ENCODE results near the gene PPP2R1B.
"Not testable (repeated sequence)": the region's sequence is repeated elsewhere in the genome, so short reads cannot be mapped to it uniquely, and the experiment has no call there.

PPP2R1B gene

GRCh38 chr11:111782109-111782741, 16.0 kb upstream of the PPP2R1B start:
- H3K4me3 ChIP-seq (ENCODE audit: low read length) = no peak overlapping the region
- 94% methylated on average over 5 of the region's 5 CpGs for WGBS
- H3K4me1 ChIP-seq (ENCODE audit: insufficient read depth, low read length) = no peaks in the 10 kb centered on the region
- H3K36me3 ChIP-seq (ENCODE audit: insufficient read depth, low read length) = peaks cover 11% of the 10 kb centered on the region
- H3K27ac ChIP-seq (ENCODE audit: low read depth, low read length) = no peak overlapping the region
- no peaks in the 10 kb centered on the region for H3K27me3 ChIP-seq (ENCODE audit: insufficient read depth, low read length)
- no peaks in the 10 kb centered on the region for H3K9me3 ChIP-seq (ENCODE audit: insufficient read depth, low read depth, low read length)
- no peak overlapping the region for H3K9ac ChIP-seq (ENCODE audit: low read depth, low read length)

- 96% methylated on average over 6 of the region's 6 CpGs for WGBS
These were observed 12.9 kb upstream of the PPP2R1B start for GRCh38 chr11:111779118-111779517.

GRCh38 chr11:111778047-111778558, 11.9 kb upstream of the PPP2R1B start:
- Histone ChIP-seq H3K4me1 (ENCODE audit: insufficient read depth, low read length) (no peaks in the 10 kb centered on the region), H3K27me3 (ENCODE audit: insufficient read depth, low read length) (no peaks in the 10 kb centered on the region), H3K9me3 (ENCODE audit: insufficient read depth, low read depth, low read length) (no peaks in the 10 kb centered on the region), H3K4me3 (ENCODE audit: low read length) (no peak overlapping the region), H3K9ac (ENCODE audit: low read depth, low read length) (no peak overlapping the region), H3K36me3 (ENCODE audit: insufficient read depth, low read length) (no peaks in the 10 kb centered on the region), H3K27ac (ENCODE audit: low read depth, low read length) (no peak overlapping the region)
- WGBS = 89% methylated on average over 3 of the region's 3 CpGs

More at GRCh38 chr11:111779118-111779517, 12.9 kb upstream of the PPP2R1B start:
- Histone ChIP-seq H3K4me1 (ENCODE audit: insufficient read depth, low read length) (no peaks in the 10 kb centered on the region), H3K27me3 (ENCODE audit: insufficient read depth, low read length) (no peaks in the 10 kb centered on the region), H3K27ac (ENCODE audit: low read depth, low read length) (no peak overlapping the region), H3K9ac (ENCODE audit: low read depth, low read length) (no peak overlapping the region), H3K36me3 (ENCODE audit: insufficient read depth, low read length) (no peaks in the 10 kb centered on the region), H3K9me3 (ENCODE audit: insufficient read depth, low read depth, low read length) (no peaks in the 10 kb centered on the region), H3K4me3 (ENCODE audit: low read length) (no peak overlapping the region)

GRCh38 chr11:111777094-111778046, 11.2 kb upstream of the PPP2R1B start:
- Histone ChIP-seq H3K27me3 (ENCODE audit: insufficient read depth, low read length) (no peaks in the 10 kb centered on the region), H3K4me3 (ENCODE audit: low read length) (no peak overlapping the region), H3K27ac (ENCODE audit: low read depth, low read length) (no peak overlapping the region), H3K36me3 (ENCODE audit: insufficient read depth, low read length) (no peaks in the 10 kb centered on the region), H3K9me3 (ENCODE audit: insufficient read depth, low read depth, low read length) (no peaks in the 10 kb centered on the region), H3K4me1 (ENCODE audit: insufficient read depth, low read length) (no peaks in the 10 kb centered on the region), H3K9ac (ENCODE audit: low read depth, low read length) (no peak overlapping the region)
- WGBS = 95% methylated on average over 4 of the region's 4 CpGs

DNA sequence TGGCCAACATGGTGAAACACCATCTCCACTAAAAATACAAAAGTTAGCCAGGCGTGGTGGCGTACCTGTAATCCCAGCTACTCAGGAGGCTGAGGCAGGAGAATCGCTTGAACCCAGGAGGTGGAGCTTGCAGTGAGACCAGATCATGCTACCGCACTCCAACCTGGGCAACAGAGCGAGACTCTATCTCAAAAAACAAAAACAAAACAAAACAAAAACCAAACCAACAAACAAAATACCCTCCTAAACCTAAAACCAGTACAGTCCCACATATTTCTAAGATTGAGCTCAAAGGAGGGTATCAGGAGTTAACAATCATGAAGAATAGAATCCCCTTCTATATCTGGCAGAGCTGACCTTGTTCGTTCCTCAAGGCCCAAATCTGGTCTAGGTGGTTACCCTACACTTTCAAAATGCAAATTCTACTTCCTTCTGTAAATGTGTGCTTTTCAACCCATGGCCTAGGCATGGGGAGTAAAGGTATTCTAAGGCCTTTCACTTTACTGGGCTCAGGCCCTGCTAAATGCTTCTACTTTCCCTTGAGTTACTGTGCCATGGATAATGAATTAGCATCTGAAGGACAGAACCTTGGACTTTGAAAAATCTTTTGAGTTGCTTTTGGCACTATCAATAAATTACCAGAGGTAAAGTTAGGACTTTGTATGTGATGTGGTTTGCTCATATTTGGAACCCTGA, 10.4 kb upstream of the PPP2R1B start:
- Histone ChIP-seq H3K9me3 (ENCODE audit: insufficient read depth, low read depth, low read length) (no peaks in the 10 kb centered on the region), H3K9ac (ENCODE audit: low read depth, low read length) (no peak overlapping the region), H3K27me3 (ENCODE audit: insufficient read depth, low read length) (no peaks in the 10 kb centered on the region), H3K4me1 (ENCODE audit: insufficient read depth, low read length) (peaks cover 3% of the 10 kb centered on the region; the same call in 1 of the 2 replicates), H3K27ac (ENCODE audit: low read depth, low read length) (no peak overlapping the region), H3K4me3 (ENCODE audit: low read length) (no peak overlapping the region), H3K36me3 (ENCODE audit: insufficient read depth, low read length) (no peaks in the 10 kb centered on the region)
- 92% methylated on average over 6 of the region's 6 CpGs for WGBS

DNA sequence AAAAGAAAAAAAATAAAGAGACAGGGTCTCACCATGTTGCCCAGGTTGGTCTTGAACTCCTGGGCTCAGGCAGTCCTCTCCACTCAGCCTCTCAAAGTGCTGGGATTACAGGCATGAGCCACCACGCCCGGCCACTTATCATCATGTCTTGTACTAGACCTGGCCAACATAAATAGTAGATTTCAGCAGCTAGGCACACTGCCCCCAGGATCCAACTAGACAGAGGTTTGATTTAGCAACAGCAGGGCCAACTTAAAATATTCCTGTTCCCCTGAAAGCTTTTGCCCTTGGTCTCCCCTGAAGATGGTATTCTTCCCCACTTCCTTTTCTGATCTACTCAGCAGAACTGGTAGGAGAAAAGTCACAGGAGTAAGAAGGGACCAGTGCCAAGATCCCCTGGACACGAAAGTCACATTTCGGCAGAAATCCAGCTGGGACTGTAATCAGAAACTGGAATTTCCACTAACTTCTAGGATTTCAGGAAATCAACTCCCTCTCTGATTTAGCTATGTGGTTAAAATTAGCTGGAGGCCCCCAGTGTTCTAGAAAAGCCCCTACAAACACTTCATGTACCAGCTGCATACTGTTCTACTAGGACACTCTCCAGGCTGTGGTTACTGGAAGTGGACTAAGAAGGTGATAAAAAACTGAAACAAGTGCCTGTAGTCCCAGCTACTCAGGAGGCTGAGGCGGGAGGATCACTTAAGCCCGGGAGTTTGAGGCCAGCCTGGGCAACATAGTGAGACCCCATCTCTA, 8.9 kb upstream of the PPP2R1B start:
- H3K9me3 ChIP-seq (ENCODE audit: insufficient read depth, low read depth, low read length) = no peaks in the 10 kb centered on the region
- no peaks in the 10 kb centered on the region for H3K27me3 ChIP-seq (ENCODE audit: insufficient read depth, low read length)
- no peak overlapping the region for H3K4me3 ChIP-seq (ENCODE audit: low read length)
- H3K4me1 ChIP-seq (ENCODE audit: insufficient read depth, low read length) = peaks cover 6% of the 10 kb centered on the region; the same call in 1 of the 2 replicates
- no peaks in the 10 kb centered on the region for H3K36me3 ChIP-seq (ENCODE audit: insufficient read depth, low read length)
- no peak overlapping the region for H3K27ac ChIP-seq (ENCODE audit: low read depth, low read length)
- H3K9ac ChIP-seq (ENCODE audit: low read depth, low read length) = no peak overlapping the region
- WGBS = 98% methylated on average over 6 of the region's 6 CpGs

- Histone ChIP-seq H3K9me3 (ENCODE audit: insufficient read depth, low read depth, low read length) (no peaks in the 10 kb centered on the region), H3K4me3 (ENCODE audit: low read length) (no peak overlapping the region), H3K4me1 (ENCODE audit: insufficient read depth, low read length) (peaks cover 9% of the 10 kb centered on the region; the same call in 1 of the 2 replicates), H3K27ac (ENCODE audit: low read depth, low read length) (no peak overlapping the region), H3K27me3 (ENCODE audit: insufficient read depth, low read length) (no peaks in the 10 kb centered on the region), H3K36me3 (ENCODE audit: insufficient read depth, low read length) (no peaks in the 10 kb centered on the region), H3K9ac (ENCODE audit: low read depth, low read length) (no peak overlapping the region)
- WGBS = 98% methylated on average over 1 of the region's 2 CpGs
These were observed 6.3 kb upstream of the PPP2R1B start for GRCh38 chr11:111772535-111772934.

DNA sequence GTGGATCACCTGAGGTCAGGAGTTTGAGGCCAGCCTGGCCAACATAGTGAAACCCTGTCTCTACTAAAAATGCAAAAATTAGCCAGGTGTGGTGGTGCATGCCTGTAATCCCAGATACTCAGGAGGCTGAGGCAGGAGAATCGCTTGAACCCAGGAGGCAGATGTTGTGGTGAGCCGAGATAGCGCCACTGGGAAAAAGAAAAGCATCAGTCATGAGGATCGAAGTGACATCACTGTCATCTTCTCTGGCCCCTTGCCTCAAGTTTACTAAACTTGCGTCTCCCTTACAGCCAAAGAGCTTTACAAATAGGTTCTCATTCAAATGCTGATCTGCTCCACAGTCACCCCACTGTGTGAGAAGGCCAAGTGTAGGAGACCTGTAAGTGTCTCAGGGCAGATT, 5.0 kb upstream of the PPP2R1B start:
- H3K9me3 ChIP-seq (ENCODE audit: insufficient read depth, low read depth, low read length); H3K9ac ChIP-seq (ENCODE audit: low read depth, low read length); H3K27me3 ChIP-seq (ENCODE audit: insufficient read depth, low read length); H3K4me3 ChIP-seq (ENCODE audit: low read length); H3K36me3 ChIP-seq (ENCODE audit: insufficient read depth, low read length); H3K27ac ChIP-seq (ENCODE audit: low read depth, low read length): not testable (repeated sequence)
- H3K4me1 ChIP-seq (ENCODE audit: insufficient read depth, low read length) = peaks cover 16% of the 10 kb centered on the region; the same call in 1 of the 2 replicates
- 48% methylated on average over 5 of the region's 5 CpGs for WGBS

GRCh38 chr11:111770581-111771134, 4.5 kb upstream of the PPP2R1B start:
- WGBS = 84% methylated on average over 4 of the region's 4 CpGs
- no peak overlapping the region for H3K4me3 ChIP-seq (ENCODE audit: low read length)

GRCh38 chr11:111766834-111767142, 599 bp upstream of the PPP2R1B start:
- H3K9ac ChIP-seq (ENCODE audit: low read depth, low read length) = peak overlapping the region; percentile 91
- H3K27ac ChIP-seq (ENCODE audit: low read depth, low read length) = peak overlapping the region; percentile 79
- 11% methylated on average over 6 of the region's 7 CpGs for WGBS
- peaks cover 25% of the 10 kb centered on the region for H3K4me1 ChIP-seq (ENCODE audit: insufficient read depth, low read length)
- peak overlapping the region; percentile 87 for H3K4me3 ChIP-seq (ENCODE audit: low read length)
- H3K36me3 ChIP-seq (ENCODE audit: insufficient read depth, low read length) = peaks cover 30% of the 10 kb centered on the region
- H3K27me3 ChIP-seq (ENCODE audit: insufficient read depth, low read length) = no peaks in the 10 kb centered on the region
- H3K9me3 ChIP-seq (ENCODE audit: insufficient read depth, low read depth, low read length) = no peaks in the 10 kb centered on the region

More at GRCh38 chr11:111770581-111771134, 4.5 kb upstream of the PPP2R1B start:
- Histone ChIP-seq H3K27ac (ENCODE audit: low read depth, low read length) (no peak overlapping the region), H3K4me1 (ENCODE audit: insufficient read depth, low read length) (peaks cover 16% of the 10 kb centered on the region; the same call in 1 of the 2 replicates), H3K27me3 (ENCODE audit: insufficient read depth, low read length) (no peaks in the 10 kb centered on the region), H3K9ac (ENCODE audit: low read depth, low read length) (no peak overlapping the region), H3K9me3 (ENCODE audit: insufficient read depth, low read depth, low read length) (no peaks in the 10 kb centered on the region), H3K36me3 (ENCODE audit: insufficient read depth, low read length) (no peaks in the 10 kb centered on the region)

All from HUES64 (cell line).